D341Med (cell line): ENCODE data around the gene KIAA1328.
A peak's percentile ranks its signal among the peaks of the same experiment; 100 is the strongest.

Experiments used
- DNase-seq: peaks from one replicate; pipeline ENCODE4 v3.0.0; 2012; ENCODE audit warnings: low spot score

Gene KIAA1328

DNA sequence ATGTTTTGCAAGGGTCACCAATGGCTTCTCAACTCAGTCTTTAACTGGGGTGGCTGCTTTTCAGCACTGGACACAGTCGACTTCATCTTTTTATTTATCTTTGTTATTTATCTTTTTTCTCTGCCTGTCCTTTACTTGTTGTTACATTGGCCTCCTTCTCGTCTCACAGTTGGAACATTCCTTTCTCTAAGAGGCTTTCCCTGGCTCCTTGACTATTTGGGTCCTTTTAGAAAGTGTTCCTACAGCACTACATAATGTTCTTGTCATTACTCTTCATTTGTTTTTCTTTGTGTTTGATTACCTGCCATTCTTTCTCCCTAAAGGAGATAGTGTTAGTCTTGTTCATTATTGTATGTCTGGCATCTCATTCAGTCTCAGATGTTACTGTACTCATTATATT is 122.0 kb downstream of the KIAA1328 start:
- DNase-seq, result no peak

DNA sequence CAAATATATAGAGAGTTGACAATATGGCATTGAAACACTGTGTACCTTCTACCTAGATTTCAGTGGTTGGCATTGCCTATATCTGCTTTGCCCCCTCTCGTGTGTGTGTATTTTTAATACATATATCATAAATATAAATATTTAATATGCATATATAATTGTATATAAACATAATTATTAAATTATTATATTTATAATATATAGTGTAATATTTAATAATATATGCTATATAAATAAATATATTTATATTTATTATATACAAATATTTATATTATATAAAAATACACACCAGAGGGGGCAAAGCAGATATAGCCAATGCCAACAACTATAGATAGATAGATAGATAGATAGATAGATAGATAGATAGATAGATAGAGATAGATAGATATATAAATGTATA is 124.1 kb downstream of the KIAA1328 start:
- no peak for DNase-seq

DNA sequence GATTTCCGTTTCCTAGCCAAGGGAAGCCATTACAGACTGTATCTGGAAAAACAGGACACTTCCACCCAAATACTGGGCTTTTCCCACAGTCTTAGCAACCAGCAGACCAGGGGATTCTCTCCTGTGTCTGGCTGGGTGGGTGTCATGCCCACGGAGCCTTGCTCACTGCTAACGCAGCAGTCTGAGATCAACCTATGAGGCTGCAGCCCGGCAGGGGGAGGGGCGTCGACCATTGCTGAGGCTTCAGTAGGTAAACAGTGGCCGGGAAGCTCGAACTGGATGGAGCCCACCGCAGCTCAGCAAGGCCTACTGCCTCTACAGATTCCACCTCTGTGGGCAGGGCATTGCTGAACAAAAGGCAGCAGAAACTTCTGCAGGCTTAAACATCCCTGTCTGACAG is 131.1 kb downstream of the KIAA1328 start:
- no peak for DNase-seq

GRCh38 chr18:36963464-36963863 is 134.5 kb downstream of the KIAA1328 start:
- DNase-seq, result no peak

DNA sequence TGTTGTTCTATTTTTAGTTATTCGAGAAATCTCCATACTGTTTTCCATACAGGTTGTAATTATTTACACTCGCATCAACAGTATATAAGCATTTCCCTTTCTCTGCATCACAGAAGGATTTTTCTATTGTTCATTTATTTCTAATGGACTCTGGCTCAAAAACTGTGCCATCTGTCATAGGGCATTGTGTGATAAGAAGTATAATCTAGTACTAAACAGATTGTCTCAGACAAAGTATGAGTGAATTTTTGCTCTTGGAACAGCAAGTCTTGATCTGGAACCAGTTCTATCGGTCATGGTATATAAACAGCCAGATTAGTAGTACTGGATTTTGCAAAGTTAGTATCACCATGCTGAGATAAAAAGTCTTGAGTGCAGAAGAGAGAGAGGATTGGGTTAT is 145.8 kb downstream of the KIAA1328 start:
- peak; percentile 21 for DNase-seq

DNA sequence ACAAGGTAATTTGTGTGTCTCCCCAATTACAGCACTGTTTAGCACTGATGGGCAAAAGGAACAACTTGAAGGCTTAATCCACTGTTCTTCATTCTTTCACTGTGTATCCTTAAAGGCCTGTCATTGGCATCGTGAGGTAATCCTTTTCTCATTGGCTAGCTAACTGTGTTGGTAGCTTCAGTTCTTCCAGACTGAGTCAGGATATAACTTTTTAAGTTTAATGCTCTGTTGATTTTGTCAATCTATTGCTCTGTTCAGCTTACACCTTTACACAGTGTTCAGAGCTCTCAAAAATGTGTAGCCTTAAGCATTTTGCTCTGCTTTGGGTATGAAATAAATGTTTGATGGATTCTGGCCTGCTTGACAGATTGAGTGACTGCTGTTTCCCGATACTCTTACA is 148.2 kb downstream of the KIAA1328 start:
- DNase-seq, result no peak

DNA sequence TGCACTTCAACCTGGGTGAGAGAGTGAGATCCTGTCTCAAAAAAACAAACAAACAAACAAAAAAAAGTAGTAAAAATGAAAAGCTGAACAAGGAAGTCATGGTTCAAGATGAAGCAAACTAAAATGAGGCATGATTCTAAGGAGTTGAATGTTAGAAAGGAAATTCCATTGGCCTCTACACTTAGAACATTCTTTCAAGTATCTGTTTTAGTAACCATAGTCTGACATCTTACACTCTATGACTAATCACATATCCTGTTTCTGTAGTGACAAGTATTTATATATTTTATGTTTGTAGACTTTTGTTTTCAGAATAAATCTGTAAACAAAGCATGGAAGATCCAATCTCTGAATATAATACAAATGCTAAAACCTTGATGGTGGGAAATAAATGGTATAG is 164.1 kb downstream of the KIAA1328 start:
- no peak for DNase-seq

- DNase-seq, result no peak
Observed at GRCh38 chr18:37006742-37007141, 177.8 kb downstream of the KIAA1328 start.

DNA sequence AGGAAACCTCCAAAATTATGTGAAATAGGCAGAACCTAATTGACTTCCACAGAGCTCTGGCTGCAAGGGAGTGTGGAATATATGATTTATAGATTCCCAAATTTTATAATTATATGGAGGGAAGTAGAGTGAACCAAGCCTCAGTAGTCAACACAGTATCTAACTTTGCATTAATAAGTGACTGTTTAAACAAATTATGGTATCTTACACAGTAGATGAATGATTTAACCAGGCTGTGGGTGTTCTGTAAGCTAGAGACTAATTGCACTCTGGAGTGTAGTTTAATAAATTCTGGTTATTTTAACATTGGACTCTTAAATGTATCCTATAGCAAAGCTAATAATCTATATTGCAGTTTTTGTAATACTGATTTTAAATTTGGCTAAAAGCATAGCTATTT is 183.5 kb downstream of the KIAA1328 start:
- DNase-seq, result no peak

GRCh38 chr18:37019157-37019827 is 190.4 kb downstream of the KIAA1328 start:
- peak; percentile 60 for DNase-seq

DNA sequence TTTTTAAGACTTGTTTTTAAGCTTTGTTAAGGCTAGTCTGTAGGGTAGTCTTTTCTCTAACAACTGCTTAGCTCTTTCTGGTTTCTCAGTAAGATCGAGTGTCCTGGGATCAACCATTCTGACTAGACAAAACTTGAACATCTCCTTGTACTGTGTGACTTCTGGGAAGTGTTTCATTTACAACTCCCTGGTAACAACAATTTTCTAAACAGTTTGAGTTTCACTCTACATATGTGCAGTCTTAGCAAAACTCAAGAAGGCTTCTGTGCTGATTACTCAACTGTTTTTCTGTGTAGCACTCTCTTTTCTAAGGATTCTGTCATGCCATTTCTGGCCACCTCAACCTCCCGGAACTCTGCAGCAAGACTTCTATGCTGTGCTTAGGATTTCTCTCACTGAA is 204.5 kb downstream of the KIAA1328 start:
- DNase-seq, result no peak

- no peak for DNase-seq
Observed at GRCh38 chr18:37042381-37042780, 213.5 kb downstream of the KIAA1328 start.

- DNase-seq, result no peak
Observed at GRCh38 chr18:37055137-37055802, 226.3 kb downstream of the KIAA1328 start.

GRCh38 chr18:37064187-37064586 is 235.3 kb downstream of the KIAA1328 start:
- no peak for DNase-seq

- no peak for DNase-seq
Observed at GRCh38 chr18:37065254-37065653, 236.3 kb downstream of the KIAA1328 start.

DNA sequence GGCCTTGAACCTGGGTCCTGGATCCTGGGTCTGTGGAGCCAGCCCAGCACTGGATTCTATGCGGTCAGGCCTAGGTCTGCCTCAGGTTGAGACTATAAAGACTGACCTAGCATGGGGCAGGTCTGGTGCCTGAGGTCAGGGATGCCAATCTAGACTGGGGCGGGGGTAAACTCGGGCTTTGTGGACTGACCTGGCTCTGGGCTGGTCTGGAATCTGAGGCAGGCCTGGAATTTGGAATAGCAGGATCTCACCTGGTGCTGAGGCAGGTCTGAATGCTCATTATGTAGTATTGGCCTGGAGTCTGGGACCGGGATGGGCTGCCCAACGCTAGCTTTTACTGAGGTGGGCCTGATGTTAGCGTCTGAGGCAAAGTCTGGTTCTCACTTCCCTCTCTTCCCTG is 256.0 kb downstream of the KIAA1328 start:
- peak; percentile 21 for DNase-seq

DNA sequence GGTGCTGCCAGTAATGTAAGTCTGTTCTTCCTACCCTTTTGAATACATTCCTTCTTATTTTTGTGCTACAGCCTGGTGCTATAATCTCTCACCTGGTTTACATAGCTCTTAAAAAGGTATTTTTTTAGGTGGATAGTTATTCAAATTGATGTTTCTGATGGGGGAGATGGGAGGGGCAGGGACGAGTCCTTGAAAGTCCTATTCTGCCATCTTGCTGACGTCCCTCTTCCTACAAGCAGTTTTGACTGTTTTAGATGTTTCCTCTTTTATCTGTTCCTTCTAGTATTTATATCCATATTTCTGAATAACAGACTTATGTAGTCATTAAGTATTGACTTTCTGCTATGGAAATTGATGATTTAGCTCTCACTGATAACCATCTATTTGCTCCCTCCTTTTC is 256.4 kb downstream of the KIAA1328 start:
- DNase-seq, result no peak

DNA sequence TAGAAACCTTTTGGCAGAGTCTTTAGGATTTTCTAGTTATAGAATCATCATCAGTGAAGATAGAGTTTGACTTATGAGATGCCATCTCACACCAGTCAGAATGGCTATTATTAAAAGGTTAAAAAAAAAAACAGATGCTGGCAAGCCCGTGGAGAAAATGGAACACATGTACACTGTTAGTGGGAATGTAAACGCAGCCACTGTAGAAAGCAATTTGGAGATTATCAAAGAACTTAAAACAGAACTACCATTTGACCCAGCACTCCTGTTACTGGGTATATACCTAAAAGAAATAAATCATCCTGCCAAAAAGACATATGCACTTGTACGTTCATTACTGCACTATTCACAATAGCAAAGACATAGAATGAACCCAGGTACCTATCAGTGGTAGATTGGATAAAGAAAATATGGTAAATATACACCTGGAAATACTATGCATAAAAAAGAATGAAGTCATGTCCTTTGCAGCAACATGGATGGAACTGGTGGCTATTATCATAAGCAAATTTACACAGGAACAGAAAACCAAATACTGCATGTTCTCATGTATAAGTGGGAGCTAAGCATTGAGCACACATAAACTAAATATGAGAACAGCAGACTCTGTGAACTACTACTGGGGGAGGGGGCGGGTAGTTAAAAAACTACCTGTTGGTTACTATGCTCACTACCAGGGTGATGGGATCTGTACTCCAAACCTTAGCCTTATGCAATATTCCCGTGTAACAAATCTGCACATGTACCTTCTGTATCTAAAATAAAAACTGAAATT is 279.0 kb downstream of the KIAA1328 start:
- no peak for DNase-seq

- no peak for DNase-seq
Observed at GRCh38 chr18:37122877-37123276, 293.9 kb downstream of the KIAA1328 start.

GRCh38 chr18:37124516-37124915 is 295.6 kb downstream of the KIAA1328 start:
- DNase-seq, result no peak

- no peak for DNase-seq
Observed at GRCh38 chr18:37135177-37135576, 306.2 kb downstream of the KIAA1328 start.

- no peak for DNase-seq
Observed at GRCh38 chr18:37138456-37138855, 309.5 kb downstream of the KIAA1328 start.

GRCh38 chr18:37139876-37140275 is 310.9 kb downstream of the KIAA1328 start:
- no peak for DNase-seq
